Astrocyte (in vitro differentiated cells and primary cell): ENCODE measurements around the gene TMEM154. TPM values are rescaled to one million over a fixed set of nuclear protein-coding genes. Genes with fewer than 3 reads are reported as not detected.

Experiments
- DNase-seq: peaks from one replicate; pipeline ENCODE4 v3.0.0-alpha.2; 2010; ENCODE audit warnings: low read depth
- FAIRE-seq: peaks from 2 replicates; lab custom pipeline; 2011; peaks lifted over from hg19 to GRCh38; lab: Jason Lieb, UNC
- H2AFZ ChIP-seq: 2 replicates; pipeline ENCODE4 v1.6.0; 2012; ENCODE audit warnings: low read depth, low read length, inconsistent platforms
- H3K27ac ChIP-seq: 2 replicates; pipeline ENCODE4 v1.5.1; 2011; ENCODE audit warnings: low read depth, low read length, inconsistent platforms
- H3K27me3 ChIP-seq: 2 replicates; pipeline ENCODE4 v1.6.0; 2011; ENCODE audit warnings: low read length, inconsistent platforms; ENCODE audit not compliant: insufficient read depth
- H3K36me3 ChIP-seq: 2 replicates; pipeline ENCODE4 v1.5.1; 2011; ENCODE audit warnings: low read length, inconsistent platforms; ENCODE audit not compliant: insufficient read depth
- H3K4me1 ChIP-seq: 2 replicates; pipeline ENCODE4 v1.5.1; 2011; ENCODE audit warnings: low read length, inconsistent platforms; ENCODE audit not compliant: insufficient read depth
- H3K4me2 ChIP-seq: 2 replicates; pipeline ENCODE4 v1.6.0; 2012; ENCODE audit warnings: low read length, inconsistent platforms
- H3K4me3 ChIP-seq: 2 replicates; pipeline ENCODE4 v1.5.1; 2011; ENCODE audit warnings: low read depth, mild to moderate bottlenecking, low read length, inconsistent platforms; ENCODE audit not compliant: insufficient read depth
- H3K79me2 ChIP-seq: 2 replicates; pipeline ENCODE4 v1.6.0; 2012; ENCODE audit warnings: mild to moderate bottlenecking, low read length, inconsistent platforms; ENCODE audit not compliant: insufficient read depth
- H3K9ac ChIP-seq: 2 replicates; pipeline ENCODE4 v1.6.0; 2012; ENCODE audit warnings: mild to moderate bottlenecking, low read length, inconsistent platforms
- H3K9me3 ChIP-seq: 2 replicates; pipeline ENCODE4 v1.5.1; 2012; ENCODE audit warnings: low read depth, mild to moderate bottlenecking, low read length, inconsistent platforms; ENCODE audit not compliant: insufficient read depth
- H4K20me1 ChIP-seq: 2 replicates; pipeline ENCODE4 v1.6.0; 2012; ENCODE audit warnings: low read length, inconsistent platforms; ENCODE audit not compliant: insufficient read depth
- H3K27ac Mint-ChIP-seq: one replicate; pipeline ENCODE4 v1.8.0; 2021; ENCODE audit warnings: mild to moderate bottlenecking, mixed read lengths; ENCODE audit not compliant: unreplicated experiment
- H3K27me3 Mint-ChIP-seq: one replicate; pipeline ENCODE4 v1.8.0; 2021; ENCODE audit warnings: low read depth, mixed read lengths; ENCODE audit not compliant: unreplicated experiment
- H3K36me3 Mint-ChIP-seq: one replicate; pipeline ENCODE4 v1.8.0; 2021; ENCODE audit warnings: low read depth, mixed read lengths; ENCODE audit not compliant: unreplicated experiment
- H3K4me1 Mint-ChIP-seq: one replicate; pipeline ENCODE4 v1.8.0; 2021; ENCODE audit warnings: low read depth, mixed read lengths; ENCODE audit not compliant: unreplicated experiment
- H3K4me3 Mint-ChIP-seq: one replicate; pipeline ENCODE4 v1.8.0; 2021; ENCODE audit warnings: mild to moderate bottlenecking, moderate library complexity, mixed read lengths; ENCODE audit not compliant: unreplicated experiment
- H3K9me3 Mint-ChIP-seq: one replicate; pipeline ENCODE4 v1.8.0; 2021; ENCODE audit warnings: mild to moderate bottlenecking, mixed read lengths; ENCODE audit not compliant: unreplicated experiment
- EZH2 ChIP-seq: IDR thresholded peaks from 2 replicates; pipeline ENCODE4 v1.6.1; 2012; ENCODE audit warnings: mild to moderate bottlenecking, low read length, inconsistent platforms; ENCODE audit not compliant: insufficient read depth
- total RNA-seq: library from RNA; stranded (reverse); gene quantifications from 2 replicates; pipeline ENCODE4 v1.2.1, GENCODE V29; 2021
- TF ChIP-seq, protein P1 (sequence below): IDR thresholded peaks from 2 replicates; pipeline ENCODE4 v1.5.1; 2011; ENCODE audit warnings: low read depth, mild to moderate bottlenecking, inconsistent platforms, low read length, moderate library complexity; ENCODE audit not compliant: insufficient read depth

Gene TMEM154
- total RNA-seq, 1 donor from 2014 or later, result 13.2 TPM

DNA sequence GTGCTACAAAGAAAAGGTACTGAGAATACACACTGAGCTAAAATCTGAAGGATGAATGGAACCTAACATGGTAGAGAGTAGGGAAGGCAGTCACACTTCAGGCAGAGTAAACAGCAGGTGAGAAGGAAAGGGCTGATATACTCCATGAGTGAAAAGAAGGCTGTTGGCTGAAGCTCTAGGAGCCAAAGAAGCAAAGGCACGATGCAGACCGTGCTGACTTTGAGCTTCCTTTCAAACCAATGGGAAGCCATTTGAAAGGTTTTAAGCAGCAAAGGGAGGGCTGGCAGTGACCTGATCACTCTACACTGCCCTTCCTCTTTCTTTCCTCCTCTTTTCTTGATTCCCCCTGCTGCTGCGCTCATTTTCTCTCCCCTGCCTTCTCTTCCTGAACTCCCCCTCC, 66.4 kb downstream of the TMEM154 start:
- no peak overlapping the region for H3K27ac ChIP-seq
- no peak overlapping the region for H3K9ac ChIP-seq
- peaks cover 5% of the 10 kb centered on the region for H3K9me3 Mint-ChIP-seq
- no peak overlapping the region for H2AFZ ChIP-seq
- TF ChIP-seq, protein P1, sequence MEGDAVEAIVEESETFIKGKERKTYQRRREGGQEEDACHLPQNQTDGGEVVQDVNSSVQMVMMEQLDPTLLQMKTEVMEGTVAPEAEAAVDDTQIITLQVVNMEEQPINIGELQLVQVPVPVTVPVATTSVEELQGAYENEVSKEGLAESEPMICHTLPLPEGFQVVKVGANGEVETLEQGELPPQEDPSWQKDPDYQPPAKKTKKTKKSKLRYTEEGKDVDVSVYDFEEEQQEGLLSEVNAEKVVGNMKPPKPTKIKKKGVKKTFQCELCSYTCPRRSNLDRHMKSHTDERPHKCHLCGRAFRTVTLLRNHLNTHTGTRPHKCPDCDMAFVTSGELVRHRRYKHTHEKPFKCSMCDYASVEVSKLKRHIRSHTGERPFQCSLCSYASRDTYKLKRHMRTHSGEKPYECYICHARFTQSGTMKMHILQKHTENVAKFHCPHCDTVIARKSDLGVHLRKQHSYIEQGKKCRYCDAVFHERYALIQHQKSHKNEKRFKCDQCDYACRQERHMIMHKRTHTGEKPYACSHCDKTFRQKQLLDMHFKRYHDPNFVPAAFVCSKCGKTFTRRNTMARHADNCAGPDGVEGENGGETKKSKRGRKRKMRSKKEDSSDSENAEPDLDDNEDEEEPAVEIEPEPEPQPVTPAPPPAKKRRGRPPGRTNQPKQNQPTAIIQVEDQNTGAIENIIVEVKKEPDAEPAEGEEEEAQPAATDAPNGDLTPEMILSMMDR, result no peak
- TF ChIP-seq EZH2, result no peak
- H3K27me3 ChIP-seq, result peaks cover 9% of the 10 kb centered on the region
- no peak overlapping the region for H3K4me3 Mint-ChIP-seq
- H3K27me3 Mint-ChIP-seq, result peaks cover 23% of the 10 kb centered on the region
- H3K27ac Mint-ChIP-seq, result no peak overlapping the region
- H4K20me1 ChIP-seq, result no peaks in the 10 kb centered on the region
- H3K36me3 ChIP-seq, result no peaks in the 10 kb centered on the region
- no peaks in the 10 kb centered on the region for H3K79me2 ChIP-seq
- DNase-seq (no peak), FAIRE-seq (no peak)
- H3K9me3 ChIP-seq, result no peaks in the 10 kb centered on the region
- H3K4me1 ChIP-seq, result no peaks in the 10 kb centered on the region
- H3K4me3 ChIP-seq, result no peak overlapping the region
- H3K36me3 Mint-ChIP-seq, result no peaks in the 10 kb centered on the region
- H3K4me1 Mint-ChIP-seq, result peaks cover 2% of the 10 kb centered on the region
- H3K4me2 ChIP-seq, result no peak overlapping the region

DNA sequence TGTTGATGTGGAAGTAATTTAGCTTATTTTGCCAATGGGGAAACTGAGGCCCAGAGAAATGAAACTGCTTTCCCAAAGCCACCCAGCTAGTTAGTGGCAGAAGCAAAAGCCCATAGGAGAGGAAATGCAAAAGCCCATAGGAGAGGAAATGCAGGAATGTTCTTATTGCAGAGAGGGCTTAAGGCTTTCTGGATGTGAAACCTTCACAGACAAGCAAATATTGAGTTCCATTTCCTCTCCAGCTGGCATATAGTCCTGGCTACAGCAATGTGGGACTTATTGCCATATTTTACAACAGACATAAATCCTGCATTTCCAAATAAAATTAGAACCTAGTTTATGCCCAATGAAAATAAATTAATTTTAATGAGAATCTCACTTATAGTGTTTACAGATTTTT, 69.7 kb downstream of the TMEM154 start:
- no peaks in the 10 kb centered on the region for H3K79me2 ChIP-seq
- DNase-seq (no peak), FAIRE-seq (no peak)
- Mint-ChIP-seq H3K27me3 (peaks cover 17% of the 10 kb centered on the region), H3K4me1 (peaks cover 6% of the 10 kb centered on the region), H3K36me3 (no peaks in the 10 kb centered on the region), H3K4me3 (no peak overlapping the region), H3K27ac (no peak overlapping the region), H3K9me3 (peaks cover 5% of the 10 kb centered on the region)
- no peak overlapping the region for H3K27ac ChIP-seq
- no peak overlapping the region for H3K4me3 ChIP-seq
- no peaks in the 10 kb centered on the region for H3K36me3 ChIP-seq
- TF ChIP-seq EZH2, result no peak
- TF ChIP-seq, protein P1, result no peak
- H3K4me2 ChIP-seq, result no peak overlapping the region
- no peaks in the 10 kb centered on the region for H4K20me1 ChIP-seq
- no peak overlapping the region for H2AFZ ChIP-seq
- no peak overlapping the region for H3K9ac ChIP-seq
- peaks cover 11% of the 10 kb centered on the region for H3K4me1 ChIP-seq
- peaks cover 7% of the 10 kb centered on the region for H3K27me3 ChIP-seq
- H3K9me3 ChIP-seq, result no peaks in the 10 kb centered on the region

GRCh38 chr4:152609481-152609880, 70.3 kb downstream of the TMEM154 start:
- Histone ChIP-seq H3K9me3 (no peaks in the 10 kb centered on the region), H3K4me2 (no peak overlapping the region), H3K36me3 (no peaks in the 10 kb centered on the region), H3K4me1 (peaks cover 11% of the 10 kb centered on the region), H2AFZ (no peak overlapping the region), H3K27ac (no peak overlapping the region), H3K27me3 (peaks cover 7% of the 10 kb centered on the region), H3K9ac (no peak overlapping the region), H4K20me1 (no peaks in the 10 kb centered on the region), H3K79me2 (no peaks in the 10 kb centered on the region), H3K4me3 (no peak overlapping the region)
- Mint-ChIP-seq H3K4me1 (peaks cover 6% of the 10 kb centered on the region), H3K36me3 (no peaks in the 10 kb centered on the region), H3K27ac (no peak overlapping the region), H3K4me3 (no peak overlapping the region), H3K9me3 (peaks cover 5% of the 10 kb centered on the region), H3K27me3 (peaks cover 13% of the 10 kb centered on the region)
- TF ChIP-seq, protein P1, result no peak
- no peak for TF ChIP-seq EZH2
- FAIRE-seq, result no peak
- DNase-seq, result no peak
